Brain microvascular endothelial cell (primary cell): ENCODE measurements around the gene SPATA32.

Experiments used
- DNase-seq: peaks from one replicate; pipeline ENCODE4 v3.0.0-alpha.2; 2020
- H3K27ac ChIP-seq: fragments of 250-450 bp; sonication (Bioruptor Pico); 2 replicates; pipeline ENCODE4 v1.5.1; 2020; ENCODE audit warnings: mild to moderate bottlenecking, moderate library complexity
- H3K27me3 ChIP-seq: fragments of 250-450 bp; sonication (Bioruptor Pico); replicated peaks from 2 replicates; pipeline ENCODE4 v1.5.1; 2020; ENCODE audit warnings: mild to moderate bottlenecking
- H3K36me3 ChIP-seq: fragments of 250-450 bp; sonication (Bioruptor Pico); replicated peaks from 2 replicates; pipeline ENCODE4 v1.5.1; 2020; ENCODE audit warnings: mild to moderate bottlenecking
- H3K4me3 ChIP-seq: 2 replicates; pipeline ENCODE4 v1.5.1; 2011; ENCODE audit warnings: low read depth, mild to moderate bottlenecking, control low read depth, low read length, moderate library complexity
- in situ Hi-C: cut with HindIII; loops from 2 replicates; pipeline ENCODE4 v1.10.0; 2017; ENCODE audit warnings: low sequenced_read_pairs, low pct_ligation_motif_present
- TF ChIP-seq, protein P1 (sequence below): IDR thresholded peaks from 2 replicates; pipeline ENCODE4 v1.5.1; 2011; ENCODE audit warnings: low read depth, mild to moderate bottlenecking, moderate library complexity, low read length, control low read depth, inconsistent platforms; ENCODE audit errors: missing control alignments

The SPATA32 gene

DNA sequence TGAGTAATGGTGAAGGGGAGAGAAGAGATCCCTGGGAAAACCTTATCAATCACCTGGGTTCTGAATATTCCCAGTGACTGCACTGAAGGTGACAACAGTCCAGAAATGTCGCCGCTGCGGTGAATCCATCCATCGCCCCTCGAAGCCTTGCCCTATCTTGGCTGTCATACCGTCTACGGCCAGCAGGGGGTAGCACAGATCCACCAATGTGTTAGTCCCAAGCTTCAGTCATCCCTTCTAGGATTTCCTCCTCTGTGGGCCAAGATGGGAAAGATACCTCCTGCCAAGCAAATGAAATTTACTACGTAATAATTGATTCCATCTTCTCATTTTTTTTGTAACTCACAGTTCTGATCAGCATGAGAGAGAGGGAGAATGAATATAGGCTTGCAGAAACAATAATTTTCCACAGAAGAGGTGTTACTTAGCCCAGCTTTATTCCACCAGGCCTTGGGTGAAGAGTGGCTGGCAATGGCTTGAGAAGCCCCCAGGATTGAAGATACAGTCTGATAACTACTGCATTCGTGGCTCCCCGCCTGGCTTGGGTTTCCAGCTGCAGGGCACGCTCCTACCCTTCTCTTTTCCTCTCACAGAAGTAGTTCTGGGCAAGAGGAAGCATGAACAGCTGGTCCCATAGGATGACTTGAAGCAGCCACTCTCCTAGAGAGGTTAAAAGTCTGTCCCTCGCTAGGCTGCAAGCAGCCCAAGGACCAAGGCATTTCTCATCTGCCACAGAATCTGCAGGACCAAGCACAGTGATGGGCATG lies 42.8 kb downstream of the SPATA32 start:
- Histone ChIP-seq H3K27ac (no peak overlapping the region), H3K36me3 (no peaks in the 10 kb centered on the region), H3K4me3 (no peak overlapping the region), H3K27me3 (peaks cover 15% of the 10 kb centered on the region)
- TF ChIP-seq, protein P1, sequence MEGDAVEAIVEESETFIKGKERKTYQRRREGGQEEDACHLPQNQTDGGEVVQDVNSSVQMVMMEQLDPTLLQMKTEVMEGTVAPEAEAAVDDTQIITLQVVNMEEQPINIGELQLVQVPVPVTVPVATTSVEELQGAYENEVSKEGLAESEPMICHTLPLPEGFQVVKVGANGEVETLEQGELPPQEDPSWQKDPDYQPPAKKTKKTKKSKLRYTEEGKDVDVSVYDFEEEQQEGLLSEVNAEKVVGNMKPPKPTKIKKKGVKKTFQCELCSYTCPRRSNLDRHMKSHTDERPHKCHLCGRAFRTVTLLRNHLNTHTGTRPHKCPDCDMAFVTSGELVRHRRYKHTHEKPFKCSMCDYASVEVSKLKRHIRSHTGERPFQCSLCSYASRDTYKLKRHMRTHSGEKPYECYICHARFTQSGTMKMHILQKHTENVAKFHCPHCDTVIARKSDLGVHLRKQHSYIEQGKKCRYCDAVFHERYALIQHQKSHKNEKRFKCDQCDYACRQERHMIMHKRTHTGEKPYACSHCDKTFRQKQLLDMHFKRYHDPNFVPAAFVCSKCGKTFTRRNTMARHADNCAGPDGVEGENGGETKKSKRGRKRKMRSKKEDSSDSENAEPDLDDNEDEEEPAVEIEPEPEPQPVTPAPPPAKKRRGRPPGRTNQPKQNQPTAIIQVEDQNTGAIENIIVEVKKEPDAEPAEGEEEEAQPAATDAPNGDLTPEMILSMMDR: peak; percentile 91
- peak; percentile 68 for DNase-seq
- in situ Hi-C loops: loop anchor here (25.0 kb wide), 1 partner anchor 168 kb away; no protein-coding TSS in a partner anchor
